HEK293T (cell line): ENCODE data around the gene DNLZ.

ENCODE experiments used
- ARNT ChIP-seq: fragments of 450-650 bp; IDR thresholded peaks from 2 replicates; pipeline ENCODE4 v1.6.1; 2017; ENCODE audit warnings: mild to moderate bottlenecking
- SP1 ChIP-seq: fragments of 450-650 bp; IDR thresholded peaks from 2 replicates; pipeline ENCODE4 v1.6.1; 2017
- SUZ12 ChIP-seq: fragments of 450-650 bp; IDR thresholded peaks from 2 replicates; pipeline ENCODE4 v1.6.1; 2016; ENCODE audit warnings: mild to moderate bottlenecking
- ZNF384 ChIP-seq: fragments of 450-650 bp; IDR thresholded peaks from 2 replicates; pipeline ENCODE4 v1.6.1; 2016

DNA sequence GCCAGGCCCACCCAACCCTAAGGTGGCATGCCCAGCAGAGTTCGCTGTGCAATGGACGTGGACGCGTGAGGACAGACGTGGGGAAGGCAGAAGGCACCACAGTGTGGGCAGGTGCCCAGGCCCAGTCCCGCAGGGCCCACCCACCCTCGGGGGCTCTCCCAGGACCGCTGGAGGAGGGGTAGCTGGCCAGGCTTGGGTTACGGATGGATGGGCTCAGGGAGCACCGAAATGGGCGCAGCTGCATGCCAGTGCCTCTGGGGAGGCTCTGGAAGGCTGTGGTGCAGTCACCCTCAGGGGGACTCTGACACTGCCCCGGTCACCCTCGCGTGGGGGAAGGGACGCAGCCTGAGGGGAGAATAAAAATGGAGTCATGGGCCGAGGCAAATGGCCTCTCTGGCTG, 45.8 kb downstream of the DNLZ start:
- no peak for TF ChIP-seq ARNT
- no peak for TF ChIP-seq SP1
- no peak for TF ChIP-seq ZNF384
- no peak for TF ChIP-seq SUZ12
